ENCODE results near the gene CADM1.

CADM1 gene

DNA sequence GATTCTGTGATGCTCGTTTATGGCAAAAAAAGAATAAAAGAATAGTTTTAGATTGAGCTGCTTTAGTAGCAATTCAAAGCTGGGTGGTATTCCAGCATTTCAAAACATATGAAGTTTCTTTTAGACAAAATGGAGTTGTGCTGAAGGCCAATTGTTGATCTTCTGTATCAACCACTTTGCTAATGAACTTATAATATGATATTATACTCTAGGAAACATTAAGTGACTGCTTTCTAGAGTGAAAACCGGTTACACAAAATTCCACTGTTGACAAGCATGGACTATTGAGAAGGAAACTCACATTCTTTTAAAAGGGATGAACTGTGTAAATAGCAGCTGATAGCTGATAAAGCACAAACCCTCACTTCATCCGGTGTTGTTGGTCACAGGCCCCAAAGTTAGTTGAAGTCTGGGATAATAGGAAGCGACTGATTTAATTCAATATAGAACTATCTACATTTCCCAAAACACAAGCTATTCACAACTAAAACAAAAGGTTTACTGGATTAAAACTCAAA, 255.1 kb downstream of the CADM1 start:
- no peak for TF ChIP-seq POLR2AphosphoS5 (IDR thresholded peaks at IDR 0.05; ENCODE audit: low read depth, low read length)
- no peak for TF ChIP-seq TAF1 (IDR thresholded peaks at IDR 0.05; ENCODE audit: borderline replicate concordance, insufficient read depth, low read length)
- no peak for TF ChIP-seq FOXP2 (optimal IDR thresholded peaks at IDR 0.05; ENCODE audit: borderline replicate concordance, extremely low read depth, extremely low read length, insufficient read depth)
- TF ChIP-seq, protein P1, sequence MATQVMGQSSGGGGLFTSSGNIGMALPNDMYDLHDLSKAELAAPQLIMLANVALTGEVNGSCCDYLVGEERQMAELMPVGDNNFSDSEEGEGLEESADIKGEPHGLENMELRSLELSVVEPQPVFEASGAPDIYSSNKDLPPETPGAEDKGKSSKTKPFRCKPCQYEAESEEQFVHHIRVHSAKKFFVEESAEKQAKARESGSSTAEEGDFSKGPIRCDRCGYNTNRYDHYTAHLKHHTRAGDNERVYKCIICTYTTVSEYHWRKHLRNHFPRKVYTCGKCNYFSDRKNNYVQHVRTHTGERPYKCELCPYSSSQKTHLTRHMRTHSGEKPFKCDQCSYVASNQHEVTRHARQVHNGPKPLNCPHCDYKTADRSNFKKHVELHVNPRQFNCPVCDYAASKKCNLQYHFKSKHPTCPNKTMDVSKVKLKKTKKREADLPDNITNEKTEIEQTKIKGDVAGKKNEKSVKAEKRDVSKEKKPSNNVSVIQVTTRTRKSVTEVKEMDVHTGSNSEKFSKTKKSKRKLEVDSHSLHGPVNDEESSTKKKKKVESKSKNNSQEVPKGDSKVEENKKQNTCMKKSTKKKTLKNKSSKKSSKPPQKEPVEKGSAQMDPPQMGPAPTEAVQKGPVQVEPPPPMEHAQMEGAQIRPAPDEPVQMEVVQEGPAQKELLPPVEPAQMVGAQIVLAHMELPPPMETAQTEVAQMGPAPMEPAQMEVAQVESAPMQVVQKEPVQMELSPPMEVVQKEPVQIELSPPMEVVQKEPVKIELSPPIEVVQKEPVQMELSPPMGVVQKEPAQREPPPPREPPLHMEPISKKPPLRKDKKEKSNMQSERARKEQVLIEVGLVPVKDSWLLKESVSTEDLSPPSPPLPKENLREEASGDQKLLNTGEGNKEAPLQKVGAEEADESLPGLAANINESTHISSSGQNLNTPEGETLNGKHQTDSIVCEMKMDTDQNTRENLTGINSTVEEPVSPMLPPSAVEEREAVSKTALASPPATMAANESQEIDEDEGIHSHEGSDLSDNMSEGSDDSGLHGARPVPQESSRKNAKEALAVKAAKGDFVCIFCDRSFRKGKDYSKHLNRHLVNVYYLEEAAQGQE (IDR thresholded peaks at IDR 0.05; ENCODE audit: insufficient read depth in 1 of 2, low read depth in 2 of 2, low read length in 2 of 2), result no peak
- TF ChIP-seq SIN3A (IDR thresholded peaks at IDR 0.05; ENCODE audit: borderline replicate concordance, insufficient read depth, low read length), result no peak

DNA sequence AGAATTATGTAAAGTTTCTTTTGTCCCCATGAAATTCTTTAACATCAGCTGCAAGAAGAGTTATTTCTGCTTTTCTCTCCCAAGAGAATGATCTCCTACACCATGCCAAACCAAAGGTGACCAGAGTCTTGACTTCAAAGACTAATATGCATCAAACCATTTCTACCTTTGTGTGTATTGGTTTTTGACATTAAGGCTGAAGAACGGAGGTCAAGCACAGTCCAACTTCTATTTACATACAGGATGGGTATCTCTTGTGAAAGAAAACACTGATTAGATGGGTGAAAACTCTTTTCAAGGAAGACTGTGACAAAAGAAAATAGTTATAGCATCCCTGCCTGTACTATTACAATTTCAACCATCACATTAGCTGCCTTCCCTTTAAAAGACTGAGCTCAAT, 256.3 kb downstream of the CADM1 start:
- TF ChIP-seq FOXP2 (optimal IDR thresholded peaks at IDR 0.05; ENCODE audit: borderline replicate concordance, extremely low read depth, extremely low read length, insufficient read depth) (no peak), TAF1 (IDR thresholded peaks at IDR 0.05; ENCODE audit: borderline replicate concordance, insufficient read depth, low read length) (no peak), POLR2AphosphoS5 (IDR thresholded peaks at IDR 0.05; ENCODE audit: low read depth, low read length) (no peak), SIN3A (IDR thresholded peaks at IDR 0.05; ENCODE audit: borderline replicate concordance, insufficient read depth, low read length) (no peak)
- TF ChIP-seq, protein P1 (IDR thresholded peaks at IDR 0.05; ENCODE audit: insufficient read depth in 1 of 2, low read depth in 2 of 2, low read length in 2 of 2), result no peak

DNA sequence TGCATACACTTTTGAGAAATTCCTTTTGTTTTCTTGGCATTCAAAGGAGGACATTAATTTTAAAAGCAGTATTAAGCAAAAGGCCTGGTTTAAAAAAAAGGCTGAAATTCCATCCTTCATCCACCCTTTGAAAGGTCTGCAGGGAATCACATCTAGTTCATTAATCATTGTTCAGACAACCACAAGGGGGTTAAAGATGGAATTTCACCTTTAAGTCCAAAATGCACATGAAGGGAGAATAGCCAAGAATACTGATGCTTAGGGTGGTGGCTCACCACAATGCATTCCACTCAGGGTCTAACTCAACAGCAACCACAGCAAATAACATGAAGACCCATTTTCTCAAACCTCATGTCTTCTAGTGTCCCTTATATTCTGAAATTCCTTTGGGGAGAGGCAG, 256.9 kb downstream of the CADM1 start:
- TF ChIP-seq, protein P1 (IDR thresholded peaks at IDR 0.05; ENCODE audit: insufficient read depth in 1 of 2, low read depth in 2 of 2, low read length in 2 of 2), result no peak
- TF ChIP-seq FOXP2 (optimal IDR thresholded peaks at IDR 0.05; ENCODE audit: borderline replicate concordance, extremely low read depth, extremely low read length, insufficient read depth), result no peak

DNA sequence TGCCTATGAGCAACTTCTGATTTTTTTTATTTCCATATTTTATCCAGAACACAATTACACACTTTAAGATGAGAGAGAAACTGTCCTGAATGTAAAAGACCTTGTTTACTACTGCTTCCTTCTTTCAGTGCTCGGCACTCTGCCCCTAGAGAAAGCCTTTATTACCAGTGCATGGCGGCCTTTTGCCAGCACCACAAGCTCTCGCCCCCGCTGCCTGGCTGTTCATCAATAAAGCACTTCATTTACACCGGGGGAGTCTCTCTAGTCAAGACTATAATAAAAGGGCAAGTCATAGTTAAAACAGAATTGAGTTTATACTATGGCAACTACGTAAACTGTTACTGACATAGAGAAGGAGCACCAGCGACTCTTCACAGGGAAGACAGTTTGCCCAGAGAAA, 259.5 kb downstream of the CADM1 start:
- TF ChIP-seq, protein P1 (IDR thresholded peaks at IDR 0.05; ENCODE audit: insufficient read depth in 1 of 2, low read depth in 2 of 2, low read length in 2 of 2), result no peak
- TF ChIP-seq POLR2AphosphoS5 (IDR thresholded peaks at IDR 0.05; ENCODE audit: low read depth, low read length) (no peak), FOXP2 (optimal IDR thresholded peaks at IDR 0.05; ENCODE audit: borderline replicate concordance, extremely low read depth, extremely low read length, insufficient read depth) (no peak), SIN3A (IDR thresholded peaks at IDR 0.05; ENCODE audit: borderline replicate concordance, insufficient read depth, low read length) (no peak), TAF1 (IDR thresholded peaks at IDR 0.05; ENCODE audit: borderline replicate concordance, insufficient read depth, low read length) (no peak)

DNA sequence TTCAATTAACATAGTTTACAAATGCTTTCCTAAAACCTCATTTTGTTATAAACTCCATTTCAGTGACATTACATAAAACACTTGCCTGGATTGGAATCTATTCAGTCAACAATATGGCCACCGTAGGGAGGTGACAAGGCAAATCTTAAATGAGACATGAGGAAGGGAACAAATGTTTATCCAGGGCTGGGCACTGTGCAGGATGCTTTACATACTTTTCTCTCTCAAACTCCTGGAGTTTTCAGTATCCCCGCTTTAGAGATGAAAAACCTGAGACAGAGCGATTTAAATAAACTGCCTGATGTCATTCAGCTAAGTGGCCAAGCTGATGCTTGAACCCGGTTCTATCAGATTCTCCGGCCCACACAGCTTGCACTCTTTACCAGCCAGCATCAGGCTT, 259.9 kb downstream of the CADM1 start:
- TF ChIP-seq FOXP2 (optimal IDR thresholded peaks at IDR 0.05; ENCODE audit: borderline replicate concordance, extremely low read depth, extremely low read length, insufficient read depth) (no peak), TAF1 (IDR thresholded peaks at IDR 0.05; ENCODE audit: borderline replicate concordance, insufficient read depth, low read length) (no peak), POLR2AphosphoS5 (IDR thresholded peaks at IDR 0.05; ENCODE audit: low read depth, low read length) (no peak), SIN3A (IDR thresholded peaks at IDR 0.05; ENCODE audit: borderline replicate concordance, insufficient read depth, low read length) (no peak)
- TF ChIP-seq, protein P1 (IDR thresholded peaks at IDR 0.05; ENCODE audit: insufficient read depth in 1 of 2, low read depth in 2 of 2, low read length in 2 of 2), result no peak

Measured in PFSK-1 (cell line).